Measurements from ENCODE around the gene PECR.

DNA sequence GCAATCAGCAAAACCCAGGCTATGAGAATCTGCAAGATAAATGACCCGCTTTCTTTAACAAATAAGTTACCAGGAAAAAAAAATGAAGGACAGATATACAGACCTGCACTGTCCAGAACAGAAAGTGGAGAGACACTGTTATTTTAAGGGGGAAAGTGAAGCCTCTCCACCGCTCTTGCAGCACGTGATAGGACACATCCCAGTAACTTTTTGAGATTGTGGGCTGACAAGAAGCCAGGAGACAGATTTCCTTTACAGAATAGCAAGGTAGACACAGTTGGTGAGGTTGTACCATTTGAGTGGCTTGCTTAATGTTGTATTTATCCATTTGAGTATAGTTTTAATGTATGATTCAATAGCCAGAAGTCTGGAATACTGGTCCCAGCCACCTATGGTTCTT is 13.1 kb upstream of the PECR start:
- TF ChIP-seq, protein P1, sequence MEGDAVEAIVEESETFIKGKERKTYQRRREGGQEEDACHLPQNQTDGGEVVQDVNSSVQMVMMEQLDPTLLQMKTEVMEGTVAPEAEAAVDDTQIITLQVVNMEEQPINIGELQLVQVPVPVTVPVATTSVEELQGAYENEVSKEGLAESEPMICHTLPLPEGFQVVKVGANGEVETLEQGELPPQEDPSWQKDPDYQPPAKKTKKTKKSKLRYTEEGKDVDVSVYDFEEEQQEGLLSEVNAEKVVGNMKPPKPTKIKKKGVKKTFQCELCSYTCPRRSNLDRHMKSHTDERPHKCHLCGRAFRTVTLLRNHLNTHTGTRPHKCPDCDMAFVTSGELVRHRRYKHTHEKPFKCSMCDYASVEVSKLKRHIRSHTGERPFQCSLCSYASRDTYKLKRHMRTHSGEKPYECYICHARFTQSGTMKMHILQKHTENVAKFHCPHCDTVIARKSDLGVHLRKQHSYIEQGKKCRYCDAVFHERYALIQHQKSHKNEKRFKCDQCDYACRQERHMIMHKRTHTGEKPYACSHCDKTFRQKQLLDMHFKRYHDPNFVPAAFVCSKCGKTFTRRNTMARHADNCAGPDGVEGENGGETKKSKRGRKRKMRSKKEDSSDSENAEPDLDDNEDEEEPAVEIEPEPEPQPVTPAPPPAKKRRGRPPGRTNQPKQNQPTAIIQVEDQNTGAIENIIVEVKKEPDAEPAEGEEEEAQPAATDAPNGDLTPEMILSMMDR (IDR thresholded peaks at IDR 0.05), result no peak
- no peak for TF ChIP-seq POLR2A (IDR thresholded peaks at IDR 0.05)
- no peak for TF ChIP-seq POLR2AphosphoS5 (IDR thresholded peaks at IDR 0.05)
